Thyroid gland (tissue), 4 donors: ENCODE measurements around the gene KCNMA1. TPM values are rescaled to one million over a fixed set of nuclear protein-coding genes. Genes with fewer than 3 reads are reported as not detected.

Experiments
- DNase-seq, 2 donors: peaks; one replicate each; pipeline ENCODE4 v3.0.0-alpha.2; 2019
- H3K27ac ChIP-seq, 3 donors: fragments of 200-600 bp; sonication (generic); 1 replicate in 2 of 3; 2 replicates in 1 of 3; pipeline ENCODE4 v1.5.1; 2016 to 2019; ENCODE audit warnings: mild to moderate bottlenecking in 1 of 3, moderate library complexity in 1 of 3
- H3K27me3 ChIP-seq: fragments of 200-600 bp; sonication (generic); one replicate; pipeline ENCODE4 v1.5.1; 2019
- H3K36me3 ChIP-seq, 2 donors: fragments of 200-600 bp; sonication (generic); one replicate each; pipeline ENCODE4 v1.5.1; 2016 to 2019
- H3K4me1 ChIP-seq, 2 donors: fragments of 200-600 bp; sonication (generic); one replicate each; pipeline ENCODE4 v1.5.1; 2017 to 2019
- H3K4me3 ChIP-seq, 3 donors: fragments of 200-600 bp; sonication (generic); replicated peaks in 1 of 3; 1 replicate in 2 of 3; 2 replicates in 1 of 3; pipeline ENCODE4 v1.5.1; 2016; ENCODE audit warnings: mild to moderate bottlenecking in 1 of 3
- H3K9me3 ChIP-seq: fragments of 200-600 bp; sonication (generic); one replicate; pipeline ENCODE4 v1.5.1; 2017
- POLR2A ChIP-seq, 2 donors: fragments of 450-650 bp; IDR thresholded peaks; one replicate each; pipeline ENCODE4 v1.6.1; 2017; ENCODE audit warnings: antibody characterized with exemption in 2 of 2, mild to moderate bottlenecking in 2 of 2, moderate library complexity in 1 of 2
- WGBS, 2 donors: methylation state at CpG; one replicate each; pipeline ENCODE4 v1.1.5; 2017; 5-methylcytosine and 5-hydroxymethylcytosine counted together
- intact Hi-C: fragments of 100-400 bp; cut with DNase I; formaldehyde crosslinking; loops from one replicate; pipeline ENCODE4 v1.15.1; 2023
- total RNA-seq, 4 donors: library from RNA; depleted of rRNA; stranded (reverse); fragments of >200 nt; gene quantifications; one replicate each; pipeline ENCODE4 v1.2.3, GENCODE V29; 2016
- TF ChIP-seq, protein P1 (sequence below), 6 experiments: fragments of 200-600 bp in 3 of 6; fragments of 450-650 bp in 3 of 6; sonication (generic) in 3 of 6; IDR thresholded peaks; one replicate each; pipeline ENCODE4 v1.5.1; 2016 to 2019; ENCODE audit warnings: antibody characterized with exemption in 6 of 6, mild to moderate bottlenecking in 2 of 6, inconsistent platforms in 1 of 6, moderate library complexity in 1 of 6

The KCNMA1 gene
- total RNA-seq, 4 donors from 2014 or later, result 2.5 to 5.1 (median 3.6) TPM

DNA sequence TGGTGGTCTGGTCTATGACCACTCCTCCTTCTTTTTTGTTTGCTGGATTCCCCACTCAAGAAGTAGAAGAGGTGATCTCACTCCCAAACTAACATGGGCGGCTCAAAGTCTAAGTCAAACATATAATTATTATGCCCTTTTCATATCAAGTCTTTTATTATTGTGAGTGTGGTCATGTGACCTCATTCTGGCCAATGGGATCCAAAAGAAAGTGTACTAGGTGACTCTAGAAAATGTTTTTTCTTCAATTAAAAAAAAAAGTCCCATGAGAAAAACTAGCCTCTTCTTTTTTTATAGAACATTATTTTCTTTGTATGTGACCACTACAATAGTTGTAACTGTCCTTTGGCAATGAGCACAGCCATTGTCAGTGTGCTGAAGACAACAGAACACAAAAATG is 772.7 kb downstream of the KCNMA1 start:
- no peak overlapping the region for H3K27ac ChIP-seq
- 89 to 95% methylated on average over 1 of the region's 1 CpG for WGBS, 2 donors
- H3K9me3 ChIP-seq, result no peaks in the 10 kb centered on the region
- intact Hi-C loops, result no loop called here
- H3K36me3 ChIP-seq, result no peaks in the 10 kb centered on the region
- no peak overlapping the region for H3K4me3 ChIP-seq
- no peaks in the 10 kb centered on the region for H3K4me1 ChIP-seq
- TF ChIP-seq, protein P1, sequence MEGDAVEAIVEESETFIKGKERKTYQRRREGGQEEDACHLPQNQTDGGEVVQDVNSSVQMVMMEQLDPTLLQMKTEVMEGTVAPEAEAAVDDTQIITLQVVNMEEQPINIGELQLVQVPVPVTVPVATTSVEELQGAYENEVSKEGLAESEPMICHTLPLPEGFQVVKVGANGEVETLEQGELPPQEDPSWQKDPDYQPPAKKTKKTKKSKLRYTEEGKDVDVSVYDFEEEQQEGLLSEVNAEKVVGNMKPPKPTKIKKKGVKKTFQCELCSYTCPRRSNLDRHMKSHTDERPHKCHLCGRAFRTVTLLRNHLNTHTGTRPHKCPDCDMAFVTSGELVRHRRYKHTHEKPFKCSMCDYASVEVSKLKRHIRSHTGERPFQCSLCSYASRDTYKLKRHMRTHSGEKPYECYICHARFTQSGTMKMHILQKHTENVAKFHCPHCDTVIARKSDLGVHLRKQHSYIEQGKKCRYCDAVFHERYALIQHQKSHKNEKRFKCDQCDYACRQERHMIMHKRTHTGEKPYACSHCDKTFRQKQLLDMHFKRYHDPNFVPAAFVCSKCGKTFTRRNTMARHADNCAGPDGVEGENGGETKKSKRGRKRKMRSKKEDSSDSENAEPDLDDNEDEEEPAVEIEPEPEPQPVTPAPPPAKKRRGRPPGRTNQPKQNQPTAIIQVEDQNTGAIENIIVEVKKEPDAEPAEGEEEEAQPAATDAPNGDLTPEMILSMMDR (IDR thresholded peaks at IDR 0.05), result no peak
- TF ChIP-seq POLR2A (IDR thresholded peaks at IDR 0.05), result no peak
- no peaks in the 10 kb centered on the region for H3K27me3 ChIP-seq
- no peak for DNase-seq

DNA sequence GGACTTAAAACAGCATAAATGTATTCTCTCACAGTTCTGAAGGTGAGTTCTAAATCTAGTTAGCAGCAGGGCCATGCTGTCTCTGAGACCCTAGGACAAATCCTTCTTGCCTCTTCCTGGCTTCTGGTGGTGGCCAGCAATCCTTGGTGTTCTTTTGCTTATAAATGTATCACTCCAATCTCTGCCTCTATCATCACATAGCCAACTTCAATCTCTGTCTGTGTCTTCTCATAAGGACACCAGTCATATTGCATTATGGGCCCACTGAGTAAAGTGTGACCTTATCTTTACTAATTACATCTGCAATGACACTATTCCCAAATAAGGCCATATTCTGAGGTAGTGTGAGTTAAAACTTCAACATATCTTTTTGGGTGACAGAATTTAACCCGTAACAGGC is 778.9 kb downstream of the KCNMA1 start:
- no peaks in the 10 kb centered on the region for H3K27me3 ChIP-seq
- no peak for DNase-seq
- no peak overlapping the region for H3K4me3 ChIP-seq
- TF ChIP-seq, protein P1 (IDR thresholded peaks at IDR 0.05), result no peak
- no peak for TF ChIP-seq POLR2A (IDR thresholded peaks at IDR 0.05)
- intact Hi-C loops, result no loop called here
- no peaks in the 10 kb centered on the region for H3K4me1 ChIP-seq
- 94 to 98% methylated on average over 1 of the region's 1 CpG for WGBS, 2 donors
- no peaks in the 10 kb centered on the region for H3K36me3 ChIP-seq
- no peaks in the 10 kb centered on the region for H3K9me3 ChIP-seq
- H3K27ac ChIP-seq, result no peak overlapping the region

DNA sequence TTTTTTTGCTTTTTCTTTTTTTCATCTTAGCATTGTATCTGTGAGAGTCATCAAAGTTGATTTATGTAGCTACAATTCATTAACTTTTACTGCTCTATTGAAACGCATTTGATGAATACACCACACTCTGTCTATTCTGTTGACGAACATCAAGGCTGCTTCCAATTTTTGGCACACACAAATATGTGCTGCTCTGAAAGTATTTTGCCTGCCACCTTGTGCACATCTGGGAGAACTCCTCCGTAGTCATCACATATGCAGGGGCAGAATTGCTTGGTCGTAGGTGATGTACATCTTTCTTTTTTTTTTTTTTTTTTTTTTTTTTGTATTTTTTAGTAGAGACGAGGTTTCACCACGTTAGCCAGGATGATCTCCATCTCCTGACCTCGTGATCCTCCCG is 796.8 kb downstream of the KCNMA1 start:
- intact Hi-C loops, result no loop called here
- Histone ChIP-seq H3K27ac (no peak overlapping the region), H3K4me1 (no peaks in the 10 kb centered on the region), H3K4me3 (no peak overlapping the region), H3K9me3 (no peaks in the 10 kb centered on the region), H3K36me3 (no peaks in the 10 kb centered on the region), H3K27me3 (no peaks in the 10 kb centered on the region)
- WGBS, 2 donors, result 91 to 93% methylated on average over 8 of the region's 8 CpGs
- no peak for DNase-seq
- no peak for TF ChIP-seq POLR2A (IDR thresholded peaks at IDR 0.05)
- TF ChIP-seq, protein P1 (IDR thresholded peaks at IDR 0.05), result no peak

DNA sequence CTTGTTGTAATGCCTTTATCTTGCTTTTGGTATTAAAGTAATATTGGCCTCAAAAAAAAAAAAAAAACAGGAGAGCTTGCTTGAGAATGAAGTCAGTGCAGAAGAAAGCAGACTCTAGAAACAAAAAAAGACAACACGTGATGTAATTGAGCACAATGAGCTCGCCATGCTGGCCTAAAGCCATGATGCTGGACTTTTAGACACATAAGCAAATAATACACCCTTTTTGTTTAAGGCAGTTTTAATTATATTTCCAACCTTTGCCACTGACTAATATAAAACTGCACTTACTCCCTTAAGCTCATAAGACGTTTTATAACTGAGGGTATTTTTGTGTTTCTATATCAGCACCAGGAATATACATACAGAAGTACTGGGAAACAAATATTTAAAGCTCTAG is 798.3 kb downstream of the KCNMA1 start:
- WGBS, 2 donors, result 45 to 48% methylated on average over 3 of the region's 3 CpGs
- H3K36me3 ChIP-seq, result no peaks in the 10 kb centered on the region
- DNase-seq, result no peak
- no peak overlapping the region for H3K4me3 ChIP-seq
- TF ChIP-seq POLR2A (IDR thresholded peaks at IDR 0.05), result no peak
- TF ChIP-seq, protein P1 (IDR thresholded peaks at IDR 0.05), result no peak
- H3K27me3 ChIP-seq, result no peaks in the 10 kb centered on the region
- intact Hi-C loops, result no loop called here
- H3K4me1 ChIP-seq, result no peaks in the 10 kb centered on the region
- no peak overlapping the region for H3K27ac ChIP-seq
- H3K9me3 ChIP-seq, result no peaks in the 10 kb centered on the region

DNA sequence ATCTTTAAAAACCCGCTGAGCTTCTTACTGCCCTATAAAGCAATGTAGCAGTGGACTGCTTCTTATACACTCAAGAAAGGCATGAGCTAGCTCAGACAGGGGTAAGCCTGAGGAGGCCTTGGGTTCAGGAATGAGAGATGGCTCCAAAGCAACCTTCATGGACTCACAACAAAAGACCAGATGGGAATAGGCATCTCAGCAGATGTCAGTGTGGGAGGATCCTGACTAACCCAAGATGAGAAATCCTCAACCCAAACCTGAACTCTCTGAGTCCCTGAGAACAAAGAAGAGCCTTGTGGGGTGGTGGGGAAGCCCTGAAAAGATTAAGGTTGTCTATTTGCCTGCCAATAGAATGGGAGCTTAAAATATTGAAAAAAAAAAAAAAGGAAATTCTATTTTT is 807.4 kb downstream of the KCNMA1 start:
- intact Hi-C loops, result no loop called here
- no peaks in the 10 kb centered on the region for H3K9me3 ChIP-seq
- no peak overlapping the region for H3K4me3 ChIP-seq
- H3K27ac ChIP-seq, result no peak overlapping the region
- WGBS, 2 donors, result 88 to 93% methylated on average over 1 of the region's 1 CpG
- TF ChIP-seq POLR2A (IDR thresholded peaks at IDR 0.05), result no peak
- TF ChIP-seq, protein P1 (IDR thresholded peaks at IDR 0.05), result no peak
- no peak for DNase-seq
- no peaks in the 10 kb centered on the region for H3K4me1 ChIP-seq
- no peaks in the 10 kb centered on the region for H3K27me3 ChIP-seq
- H3K36me3 ChIP-seq, result no peaks in the 10 kb centered on the region
